ENCODE results near the gene ATG16L2. TPM values are rescaled to one million over a fixed set of nuclear protein-coding genes. Genes with fewer than 3 reads are reported as not detected.

Gene ATG16L2
- 100 to 1,000 TPM; 108 to 113 TPM for total RNA-seq

- ChIA-PET CTCF (interaction anchor here (1.5 to 6.0 kb wide), 4 partner anchors 20 to 89 kb away, joined by 4 to 52 read pairs (median 6); partner anchors contain the start of gene STARD10), POLR2A (interaction anchor here (0.7 to 1.2 kb wide), 2 partner anchors 89 to 91 kb away, joined by 3 to 5 read pairs; no protein-coding TSS in a partner anchor)
- H3K27ac Mint-ChIP-seq: peak within 1 kb of the TSS; percentile 99
- H3K27me3 Mint-ChIP-seq: no peaks in the 10 kb centered on the region
- H3K9me3 Mint-ChIP-seq: no peaks in the 10 kb centered on the region
- DNase-seq: peak; percentile 88
- H3K4me3 Mint-ChIP-seq: peak within 1 kb of the TSS; percentile 100
- peaks cover 52% of the 10 kb centered on the region for H3K4me1 Mint-ChIP-seq
- H3K36me3 Mint-ChIP-seq (ENCODE audit: low read depth): peaks cover 54% of the 10 kb centered on the region
Measured at GRCh38 chr11:72814286-72815109, at the start of gene ATG16L2. Gene ATG16L2 (plus strand): TSS chr11:72814411. CDS start chr11:72814446, 35 bp downstream.

DNA sequence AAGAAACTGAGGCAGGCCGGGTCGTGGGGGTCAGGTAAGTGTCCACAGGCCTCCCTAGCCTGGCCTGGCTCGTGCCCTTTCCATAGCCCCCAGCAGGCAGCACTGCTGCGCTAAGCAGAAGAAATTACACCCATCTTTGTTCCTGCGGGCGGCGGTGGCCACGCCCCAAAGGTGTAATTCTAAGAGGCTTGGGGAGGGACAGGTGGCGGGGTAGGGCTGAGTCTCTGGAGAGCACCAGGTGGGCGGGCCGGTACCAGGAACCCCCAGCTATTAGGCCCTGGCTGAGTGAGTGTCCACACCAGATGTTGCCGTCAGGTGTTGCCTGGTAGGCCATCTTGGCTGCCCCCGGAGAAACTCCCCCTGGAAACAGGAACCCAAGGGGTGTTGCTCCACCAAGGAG, 49.7 kb upstream of the ATG16L2 start:
- Mint-ChIP-seq H3K9me3 (no peaks in the 10 kb centered on the region), H3K4me1 (peaks cover 15% of the 10 kb centered on the region), H3K36me3 (ENCODE audit: low read depth) (no peaks in the 10 kb centered on the region), H3K4me3 (no peak overlapping the region), H3K27ac (no peak overlapping the region), H3K27me3 (no peaks in the 10 kb centered on the region)
- ChIA-PET CTCF (interaction anchor here (1.4 to 1.8 kb wide), 2 partner anchors 23 to 28 kb away, joined by 3 to 5 read pairs; no protein-coding TSS in a partner anchor), POLR2A (no interaction called here)
- DNase-seq: no peak

DNA sequence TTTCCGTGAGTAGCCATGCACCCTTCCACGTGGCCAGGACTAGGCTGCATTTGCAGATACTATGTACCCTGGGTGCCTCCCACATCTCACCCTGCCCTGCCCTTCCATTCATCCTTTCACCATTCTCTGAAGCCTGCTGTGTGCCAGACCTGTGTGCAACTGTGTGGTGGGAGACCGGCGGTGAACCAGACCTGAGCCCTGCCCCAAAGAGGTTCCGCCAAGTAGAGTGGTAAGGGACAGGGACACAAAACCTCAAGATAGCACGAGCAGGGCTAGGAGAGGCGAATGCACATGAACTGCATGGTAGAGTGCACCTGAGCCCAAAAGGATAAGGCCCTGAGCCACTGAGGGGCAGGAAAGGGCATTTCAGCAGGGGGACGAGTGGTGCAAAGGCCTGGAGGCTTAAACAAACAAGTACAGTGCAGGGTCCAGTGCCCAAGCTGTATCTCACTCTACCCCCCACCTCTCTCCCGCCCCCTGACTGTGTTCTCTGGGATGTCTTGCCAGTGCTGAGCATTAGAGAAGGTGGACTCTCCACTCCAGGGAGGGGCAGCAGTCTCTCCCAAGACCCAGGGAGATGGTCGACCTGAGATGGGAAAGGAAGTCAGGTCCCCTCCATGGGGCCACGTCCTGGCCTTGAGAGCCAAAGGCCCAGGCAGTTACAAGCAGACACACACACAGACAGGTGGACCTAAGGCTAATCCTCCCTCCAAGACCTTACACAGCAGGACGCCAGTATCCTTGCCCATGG, 47.9 kb upstream of the ATG16L2 start:
- no peak overlapping the region for H3K27ac Mint-ChIP-seq
- POLR2A ChIA-PET: interaction anchor here (0.6 kb wide), 1 partner anchor 471 kb away, joined by 3 read pairs; no protein-coding TSS in a partner anchor
- no peak for DNase-seq
- H3K4me3 Mint-ChIP-seq: no peak overlapping the region
- no peaks in the 10 kb centered on the region for H3K27me3 Mint-ChIP-seq
- peaks cover 11% of the 10 kb centered on the region for H3K4me1 Mint-ChIP-seq
- CTCF ChIA-PET: interaction anchor here (1.2 to 1.8 kb wide), 3 partner anchors 9 to 41 kb away, joined by 3 to 5 read pairs (median 3); no protein-coding TSS in a partner anchor
- no peaks in the 10 kb centered on the region for H3K9me3 Mint-ChIP-seq
- H3K36me3 Mint-ChIP-seq (ENCODE audit: low read depth): no peaks in the 10 kb centered on the region

- DNase-seq: no peak
- CTCF ChIA-PET: interaction anchor here (0.9 to 3.1 kb wide), 6 partner anchors 10 to 45 kb away, joined by 3 to 10 read pairs (median 4); no protein-coding TSS in a partner anchor
- Mint-ChIP-seq H3K36me3 (ENCODE audit: low read depth) (no peaks in the 10 kb centered on the region), H3K27me3 (no peaks in the 10 kb centered on the region), H3K9me3 (no peaks in the 10 kb centered on the region), H3K27ac (no peak overlapping the region), H3K4me1 (peaks cover 8% of the 10 kb centered on the region), H3K4me3 (no peak overlapping the region)
- POLR2A ChIA-PET: no interaction called here
Measured at GRCh38 chr11:72767203-72768062, 46.8 kb upstream of the ATG16L2 start.

GRCh38 chr11:72768581-72768980, 45.6 kb upstream of the ATG16L2 start:
- ChIA-PET POLR2A (no interaction called here), CTCF (interaction anchor here (0.9 to 3.1 kb wide), 4 partner anchors 9 to 45 kb away, joined by 4 to 10 read pairs (median 6); no protein-coding TSS in a partner anchor)
- no peak overlapping the region for H3K4me3 Mint-ChIP-seq
- H3K36me3 Mint-ChIP-seq (ENCODE audit: low read depth): no peaks in the 10 kb centered on the region
- H3K4me1 Mint-ChIP-seq: no peaks in the 10 kb centered on the region
- H3K27me3 Mint-ChIP-seq: no peaks in the 10 kb centered on the region
- no peak overlapping the region for H3K27ac Mint-ChIP-seq
- DNase-seq: no peak
- no peaks in the 10 kb centered on the region for H3K9me3 Mint-ChIP-seq

GRCh38 chr11:72769680-72770079, 44.5 kb upstream of the ATG16L2 start:
- Mint-ChIP-seq H3K27me3 (no peaks in the 10 kb centered on the region), H3K4me1 (no peaks in the 10 kb centered on the region), H3K27ac (no peak overlapping the region), H3K9me3 (no peaks in the 10 kb centered on the region), H3K4me3 (no peak overlapping the region), H3K36me3 (ENCODE audit: low read depth) (no peaks in the 10 kb centered on the region)
- POLR2A ChIA-PET: no interaction called here
- DNase-seq: no peak
- CTCF ChIA-PET: interaction anchor here (1.0 to 3.1 kb wide), 2 partner anchors 17 to 23 kb away, joined by 5 to 10 read pairs; no protein-coding TSS in a partner anchor

DNA sequence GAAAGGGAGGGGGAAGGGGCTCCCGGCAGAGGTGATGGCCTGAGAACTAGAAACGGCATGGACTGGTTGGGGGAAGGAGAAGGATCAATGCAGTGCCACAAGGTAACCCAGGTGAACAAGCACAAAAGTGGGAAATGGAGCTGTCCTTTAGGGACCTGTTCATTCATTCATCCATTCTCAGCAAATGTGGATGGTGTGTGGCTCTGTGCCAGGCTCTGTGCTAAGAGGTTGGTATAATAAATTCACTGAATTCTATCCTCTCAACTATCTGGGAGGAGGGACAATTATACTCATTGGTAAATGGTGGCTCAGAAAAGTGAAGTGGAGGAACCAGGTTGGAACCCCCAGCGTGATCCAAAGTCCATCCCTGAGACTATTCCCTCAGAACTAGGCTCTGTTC, 43.4 kb upstream of the ATG16L2 start:
- H3K9me3 Mint-ChIP-seq: no peaks in the 10 kb centered on the region
- H3K4me1 Mint-ChIP-seq: no peaks in the 10 kb centered on the region
- H3K4me3 Mint-ChIP-seq: no peak overlapping the region
- POLR2A ChIA-PET: no interaction called here
- CTCF ChIA-PET: interaction anchor here (0.6 to 1.0 kb wide), 4 partner anchors 9 to 1532 kb away, joined by 3 to 5 read pairs (median 4); no protein-coding TSS in a partner anchor
- H3K36me3 Mint-ChIP-seq (ENCODE audit: low read depth): no peaks in the 10 kb centered on the region
- DNase-seq: no peak
- no peak overlapping the region for H3K27ac Mint-ChIP-seq
- H3K27me3 Mint-ChIP-seq: no peaks in the 10 kb centered on the region

DNA sequence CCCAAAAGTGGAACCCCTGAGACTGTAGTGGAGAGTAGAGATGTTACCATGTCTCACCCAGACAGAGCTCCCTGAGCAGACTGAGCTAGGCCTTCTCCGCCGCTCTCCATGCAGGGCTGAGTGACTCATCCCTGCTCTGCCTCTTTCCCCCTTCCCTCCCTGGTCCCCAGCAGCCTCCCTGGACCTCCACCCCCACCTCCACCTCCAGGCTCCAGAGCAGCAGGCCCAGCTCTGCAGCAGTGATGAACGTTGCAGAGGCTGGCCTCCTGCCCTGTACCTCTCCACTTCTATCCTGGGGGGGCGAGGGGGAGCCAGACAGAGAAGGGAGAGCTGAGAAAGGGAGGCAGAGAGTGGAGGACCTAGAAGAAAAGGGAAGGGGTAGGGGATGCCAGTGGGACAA, 42.7 kb upstream of the ATG16L2 start:
- POLR2A ChIA-PET: no interaction called here
- H3K27me3 Mint-ChIP-seq: no peaks in the 10 kb centered on the region
- CTCF ChIA-PET: interaction anchor here (0.6 to 0.9 kb wide), 3 partner anchors 14 to 46 kb away, joined by 3 to 4 read pairs (median 3); no protein-coding TSS in a partner anchor
- H3K36me3 Mint-ChIP-seq (ENCODE audit: low read depth): no peaks in the 10 kb centered on the region
- no peak overlapping the region for H3K4me3 Mint-ChIP-seq
- no peak overlapping the region for H3K27ac Mint-ChIP-seq
- H3K9me3 Mint-ChIP-seq: no peaks in the 10 kb centered on the region
- DNase-seq: no peak
- H3K4me1 Mint-ChIP-seq: peaks cover under 1% of the 10 kb centered on the region

GRCh38 chr11:72772059-72772458, 42.2 kb upstream of the ATG16L2 start:
- H3K4me3 Mint-ChIP-seq: no peak overlapping the region
- ChIA-PET CTCF (interaction anchor here (0.9 to 2.3 kb wide), 2 partner anchors 18 to 22 kb away, joined by 3 to 5 read pairs; partner anchors contain the start of gene STARD10), POLR2A (no interaction called here)
- no peak for DNase-seq
- no peaks in the 10 kb centered on the region for H3K27me3 Mint-ChIP-seq
- peaks cover 5% of the 10 kb centered on the region for H3K4me1 Mint-ChIP-seq
- no peak overlapping the region for H3K27ac Mint-ChIP-seq
- no peaks in the 10 kb centered on the region for H3K36me3 Mint-ChIP-seq (ENCODE audit: low read depth)
- H3K9me3 Mint-ChIP-seq: no peaks in the 10 kb centered on the region

DNA sequence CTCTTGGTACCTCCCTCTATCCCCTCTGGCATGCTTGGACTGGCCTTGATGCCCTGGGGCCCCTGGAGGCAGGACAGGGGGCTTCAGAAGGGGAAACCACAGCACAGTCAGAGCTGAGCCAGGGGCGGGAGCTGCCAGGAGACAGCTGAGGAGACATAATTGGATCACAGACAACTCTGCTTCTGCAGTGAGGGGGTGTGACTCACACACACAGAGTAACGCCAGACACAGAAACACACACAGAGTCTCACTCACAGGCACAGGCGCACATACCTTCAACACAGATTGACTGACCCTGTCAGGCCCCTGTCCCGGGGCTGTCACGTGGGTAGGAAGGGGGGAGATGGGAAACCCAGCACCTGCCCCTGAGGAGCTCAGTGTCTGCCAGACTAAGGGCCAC, 40.9 kb upstream of the ATG16L2 start:
- H3K9me3 Mint-ChIP-seq: no peaks in the 10 kb centered on the region

DNA sequence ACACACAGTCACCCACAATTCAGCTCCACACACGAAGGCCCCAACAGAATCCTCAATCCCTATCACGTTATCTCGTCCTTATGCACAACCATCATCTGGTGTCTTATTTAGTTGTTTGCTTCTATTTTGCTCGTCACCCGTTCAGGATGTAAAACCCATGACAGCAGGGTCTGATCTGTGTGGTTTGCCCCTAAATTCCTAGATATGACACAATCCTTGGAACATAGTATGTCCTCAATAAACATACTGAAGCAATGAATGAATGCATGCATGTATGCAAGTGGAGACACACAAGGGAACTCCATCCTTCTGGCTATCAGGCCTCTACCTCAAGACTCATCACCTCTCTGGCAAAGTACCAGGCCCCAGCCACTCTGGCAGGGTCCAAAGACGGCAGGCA, 40.5 kb upstream of the ATG16L2 start:
- H3K27ac Mint-ChIP-seq: no peak overlapping the region
- H3K36me3 Mint-ChIP-seq (ENCODE audit: low read depth): no peaks in the 10 kb centered on the region
- no peak overlapping the region for H3K4me3 Mint-ChIP-seq
- no peaks in the 10 kb centered on the region for H3K9me3 Mint-ChIP-seq
- ChIA-PET POLR2A (no interaction called here), CTCF (interaction anchor here (2.3 kb wide), 1 partner anchor 20 kb away, joined by 5 read pairs; the partner anchor contains the start of gene STARD10)
- no peak for DNase-seq
- H3K27me3 Mint-ChIP-seq: no peaks in the 10 kb centered on the region
- peaks cover 5% of the 10 kb centered on the region for H3K4me1 Mint-ChIP-seq

More for the DNA sequence above, 40.9 kb upstream of the ATG16L2 start:
- DNase-seq: no peak
- Mint-ChIP-seq H3K4me1 (peaks cover 5% of the 10 kb centered on the region), H3K27ac (no peak overlapping the region), H3K27me3 (no peaks in the 10 kb centered on the region), H3K4me3 (no peak overlapping the region), H3K36me3 (ENCODE audit: low read depth) (no peaks in the 10 kb centered on the region)
- POLR2A ChIA-PET: no interaction called here
- CTCF ChIA-PET: interaction anchor here (2.3 kb wide), 1 partner anchor 21 kb away, joined by 5 read pairs; the partner anchor contains the start of gene STARD10

- Mint-ChIP-seq H3K27ac (no peak overlapping the region), H3K4me1 (peaks cover 5% of the 10 kb centered on the region), H3K36me3 (ENCODE audit: low read depth) (no peaks in the 10 kb centered on the region), H3K9me3 (no peaks in the 10 kb centered on the region), H3K4me3 (no peak overlapping the region), H3K27me3 (no peaks in the 10 kb centered on the region)
- POLR2A ChIA-PET: no interaction called here
- DNase-seq: no peak
- CTCF ChIA-PET: interaction anchor here (1.1 to 2.3 kb wide), 4 partner anchors 9 to 49 kb away, joined by 3 to 5 read pairs (median 4); partner anchors contain the start of gene STARD10
Measured at GRCh38 chr11:72774499-72774898, 39.7 kb upstream of the ATG16L2 start.
